HG02798 (cell line): ENCODE measurements around the gene MYO5A.

Source experiments
- ATAC-seq: cut with Tn5 transposase; IDR thresholded peaks from one replicate; pipeline ENCODE4 v1.9.1; 2021; ENCODE audit warnings: mild to moderate bottlenecking; ENCODE audit not compliant: unreplicated experiment, poor library complexity

The MYO5A gene

GRCh38 chr15:52340093-52340492, 188.6 kb downstream of the MYO5A start:
- no peak for ATAC-seq

- no peak for ATAC-seq
Observed at GRCh38 chr15:52338891-52339290, 189.8 kb downstream of the MYO5A start.

GRCh38 chr15:52338058-52338457, 190.6 kb downstream of the MYO5A start:
- no peak for ATAC-seq

GRCh38 chr15:52337198-52337853, 191.4 kb downstream of the MYO5A start:
- no peak for ATAC-seq

GRCh38 chr15:52336529-52336928, 192.2 kb downstream of the MYO5A start:
- ATAC-seq: no peak

GRCh38 chr15:52334491-52335160, 194.1 kb downstream of the MYO5A start:
- ATAC-seq: no peak

GRCh38 chr15:52331490-52332240, 197.0 kb downstream of the MYO5A start:
- peak; percentile 86 for ATAC-seq

- ATAC-seq: no peak
Observed at GRCh38 chr15:52329987-52330386, 198.7 kb downstream of the MYO5A start.

- ATAC-seq: no peak
Observed at GRCh38 chr15:52329150-52329549, 199.5 kb downstream of the MYO5A start.

GRCh38 chr15:52328680-52329079, 200.0 kb downstream of the MYO5A start:
- no peak for ATAC-seq

GRCh38 chr15:52326756-52327155, 201.9 kb downstream of the MYO5A start:
- no peak for ATAC-seq

GRCh38 chr15:52324109-52324508, 204.6 kb downstream of the MYO5A start:
- no peak for ATAC-seq

GRCh38 chr15:52318729-52319500, 209.8 kb downstream of the MYO5A start:
- ATAC-seq: no peak

- ATAC-seq: no peak
Observed at GRCh38 chr15:52317688-52318087, 211.0 kb downstream of the MYO5A start.

GRCh38 chr15:52317022-52317421, 211.7 kb downstream of the MYO5A start:
- ATAC-seq: no peak

GRCh38 chr15:52309154-52309548, 219.5 kb downstream of the MYO5A start:
- peak; percentile 46 for ATAC-seq

GRCh38 chr15:52308446-52309153, 220.1 kb downstream of the MYO5A start:
- ATAC-seq: peak; percentile 86

- no peak for ATAC-seq
Observed at GRCh38 chr15:52307847-52308246, 220.8 kb downstream of the MYO5A start.

GRCh38 chr15:52306270-52306669, 222.4 kb downstream of the MYO5A start:
- no peak for ATAC-seq
